ENCODE results near the gene DUSP22.

Gene DUSP22

DNA sequence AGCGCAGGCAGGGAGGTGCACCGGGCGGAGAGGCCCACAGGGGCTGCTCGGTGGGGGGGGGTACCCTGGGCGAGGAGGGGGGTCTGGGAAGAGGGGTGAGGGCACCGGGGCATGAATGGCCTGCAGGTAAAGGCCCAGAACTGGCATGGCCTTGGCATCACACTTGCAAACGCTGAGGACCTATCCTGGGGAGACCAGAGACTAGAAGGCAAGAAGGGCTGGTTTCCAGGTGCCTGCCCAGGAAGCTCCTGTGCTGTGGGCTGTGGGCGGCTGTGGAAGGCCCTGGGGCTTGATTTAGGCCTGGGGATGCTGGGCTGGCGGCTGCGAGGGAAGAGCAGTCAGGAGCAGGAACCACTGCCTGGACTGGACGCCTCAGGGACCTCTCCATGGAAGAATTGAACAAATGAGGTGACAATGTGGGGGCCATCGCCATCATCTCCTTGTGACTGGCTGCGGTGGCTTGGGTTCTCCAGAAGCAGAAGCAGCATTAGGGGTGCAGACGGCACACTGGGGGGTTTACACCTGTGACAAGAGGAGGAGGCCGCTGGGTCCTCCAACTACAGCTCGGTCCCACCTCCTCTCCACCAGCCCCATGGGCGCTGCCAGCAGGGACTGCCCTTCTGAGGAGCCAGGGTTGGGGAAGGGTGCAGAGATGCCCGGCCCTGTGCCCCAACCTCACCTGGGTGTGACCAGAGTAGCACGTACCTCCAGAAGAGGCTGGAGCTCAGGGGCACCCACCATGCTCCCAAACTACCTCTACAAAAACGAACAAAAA, 67.2 kb downstream of the DUSP22 start:
- Histone ChIP-seq H3K9me3 (peaks cover 20% of the 10 kb centered on the region), H4K20me1 (no peaks in the 10 kb centered on the region), H3K36me3 (no peaks in the 10 kb centered on the region; the same call in 1 of the 2 replicates), H3K4me3 (no peak overlapping the region), H3K27me3 (no peaks in the 10 kb centered on the region), H3K27ac (no peak overlapping the region), H3K9ac (no peak overlapping the region), H3K4me1 (peaks cover 9% of the 10 kb centered on the region), H3K4me2 (no peak overlapping the region)
- no peak for TF ChIP-seq Cebpa-rat (IDR thresholded peaks at IDR 0.05)

DNA sequence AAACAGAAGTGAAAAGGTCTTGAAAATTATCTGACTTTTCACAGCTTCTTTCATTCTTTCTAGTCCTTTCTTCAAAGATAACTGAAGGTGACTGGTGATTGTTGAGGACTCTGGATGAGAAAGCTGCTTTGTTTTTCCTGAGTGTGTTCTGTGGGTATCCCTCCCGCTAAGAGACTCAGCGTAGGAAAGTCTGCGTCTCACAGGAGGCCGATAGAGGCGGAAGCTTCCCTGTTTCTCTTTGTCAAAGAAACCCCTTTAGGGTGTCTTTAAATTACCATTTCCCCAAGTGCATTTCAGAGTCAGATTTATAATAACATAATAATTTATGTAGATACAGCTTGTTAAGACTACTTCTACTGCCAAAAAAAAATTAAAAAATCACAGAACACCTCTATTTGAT, 68.1 kb downstream of the DUSP22 start:
- H3K4me1 ChIP-seq: peaks cover 18% of the 10 kb centered on the region
- peaks cover 22% of the 10 kb centered on the region for H3K9me3 ChIP-seq

DNA sequence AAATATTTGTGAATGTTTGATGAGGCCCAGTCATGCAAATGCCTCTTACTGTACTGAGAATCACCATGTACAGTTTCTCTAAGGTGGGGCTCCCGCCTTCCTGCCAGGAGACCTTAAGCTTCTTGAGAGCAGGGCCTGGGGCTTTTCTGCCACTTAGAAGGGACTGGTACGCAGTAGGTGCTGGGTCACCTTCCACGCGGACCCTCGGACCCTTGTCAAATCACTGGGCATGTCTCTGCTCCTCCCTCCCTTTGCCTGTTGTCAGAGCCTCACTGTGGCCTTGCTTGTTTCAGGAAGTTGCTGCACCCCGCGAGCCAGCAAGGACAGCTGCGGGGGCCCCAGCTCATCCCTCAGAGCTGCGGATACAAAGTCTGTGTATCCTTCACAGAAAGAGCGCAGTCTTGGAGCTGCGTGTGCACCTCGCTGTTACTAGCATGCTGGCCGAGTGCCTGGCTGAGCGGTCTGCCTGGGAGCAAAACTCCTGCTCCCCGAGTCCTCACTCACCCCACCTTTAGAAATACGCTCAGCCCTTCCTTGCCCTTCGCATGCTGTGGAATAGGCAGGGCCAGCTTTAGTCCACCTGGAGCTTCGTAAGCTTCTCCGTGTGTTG, 68.6 kb downstream of the DUSP22 start:
- Histone ChIP-seq H3K4me3 (no peak overlapping the region), H3K9me3 (peaks cover 22% of the 10 kb centered on the region), H3K4me2 (no peak overlapping the region), H3K4me1 (peaks cover 23% of the 10 kb centered on the region), H3K27ac (no peak overlapping the region), H3K36me3 (no peaks in the 10 kb centered on the region; the same call in 1 of the 2 replicates), H3K27me3 (no peaks in the 10 kb centered on the region), H4K20me1 (no peaks in the 10 kb centered on the region), H3K9ac (no peak overlapping the region)
- TF ChIP-seq Cebpa-rat (IDR thresholded peaks at IDR 0.05): no peak

More for the DNA sequence above, 68.1 kb downstream of the DUSP22 start:
- Histone ChIP-seq H3K4me3 (no peak overlapping the region), H3K27me3 (no peaks in the 10 kb centered on the region), H3K9ac (no peak overlapping the region), H3K27ac (no peak overlapping the region), H3K4me2 (no peak overlapping the region), H4K20me1 (no peaks in the 10 kb centered on the region), H3K36me3 (no peaks in the 10 kb centered on the region; the same call in 1 of the 2 replicates)
- no peak for TF ChIP-seq Cebpa-rat (IDR thresholded peaks at IDR 0.05)

DNA sequence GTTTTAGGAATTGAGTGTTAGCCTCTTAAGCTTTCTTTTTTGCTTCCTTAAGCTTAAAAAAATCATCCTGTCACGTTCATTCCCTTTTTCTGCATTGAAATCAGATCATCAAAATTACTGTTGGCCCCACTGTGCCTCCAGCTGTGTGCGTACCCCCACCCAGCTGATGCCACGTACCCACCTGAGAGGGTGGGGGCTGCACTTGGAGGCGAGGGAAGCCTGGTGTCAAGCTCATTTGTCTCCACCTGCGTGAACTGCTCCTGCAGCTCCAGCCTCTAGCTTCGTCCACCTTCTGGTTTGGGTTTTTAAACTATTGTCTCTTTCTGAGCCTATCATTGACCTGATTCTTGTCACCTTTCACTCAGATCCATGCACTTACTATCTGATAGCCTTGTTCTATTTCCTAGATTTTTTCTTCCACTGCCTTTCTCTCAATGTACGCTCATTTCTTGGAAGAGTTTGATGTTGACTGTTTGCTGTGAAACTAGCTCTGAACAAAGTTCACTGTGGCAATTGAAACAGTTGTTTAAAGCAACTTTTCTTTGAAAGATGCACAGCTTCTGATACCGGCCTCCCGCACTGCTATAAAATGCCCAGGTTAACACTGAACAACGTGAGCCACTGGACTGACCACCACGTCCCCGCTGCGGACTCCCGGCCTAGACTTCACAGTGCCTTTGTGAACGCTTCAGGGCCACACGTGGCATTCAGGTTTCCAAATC, 69.3 kb downstream of the DUSP22 start:
- H3K4me2 ChIP-seq: no peak overlapping the region
- H3K4me1 ChIP-seq: peaks cover 30% of the 10 kb centered on the region
- H4K20me1 ChIP-seq: no peaks in the 10 kb centered on the region
- no peaks in the 10 kb centered on the region; the same call in 1 of the 2 replicates for H3K36me3 ChIP-seq
- H3K27ac ChIP-seq: no peak overlapping the region
- no peak overlapping the region for H3K4me3 ChIP-seq
- H3K27me3 ChIP-seq: no peaks in the 10 kb centered on the region
- H3K9ac ChIP-seq: no peak overlapping the region
- peaks cover 22% of the 10 kb centered on the region for H3K9me3 ChIP-seq
- TF ChIP-seq Cebpa-rat (IDR thresholded peaks at IDR 0.05): no peak

DNA sequence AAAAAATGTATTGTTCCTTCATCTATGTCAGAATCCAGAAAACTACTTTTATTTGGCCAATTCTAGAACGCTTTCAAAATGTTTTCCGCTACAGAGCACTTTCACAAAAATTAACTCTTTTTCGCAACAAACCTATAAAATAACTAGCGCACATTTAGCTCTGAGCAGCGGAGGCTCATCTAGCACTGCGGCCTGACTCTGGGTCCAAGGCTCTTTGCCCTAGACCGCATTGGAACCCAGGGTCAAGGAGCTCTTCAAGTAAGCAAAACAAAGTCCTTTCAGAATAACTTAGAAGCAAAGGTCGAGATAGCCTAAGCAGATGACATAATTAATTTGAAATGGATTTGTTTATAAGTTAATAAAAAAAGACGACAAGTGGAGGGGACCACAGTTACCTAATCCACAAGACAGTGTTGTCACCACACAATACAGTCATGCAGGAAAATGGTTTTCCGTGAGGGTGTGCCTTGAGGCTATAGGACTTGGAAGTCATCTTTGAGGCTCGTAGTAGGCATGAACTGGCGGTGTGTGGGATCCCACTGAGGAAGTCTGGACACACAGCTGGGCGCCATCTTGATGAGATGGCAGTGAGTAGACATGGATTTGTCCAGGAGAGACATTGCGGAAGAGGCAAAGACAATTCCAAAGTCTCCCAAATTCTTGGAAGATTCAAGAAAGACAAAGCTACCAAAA, 70.1 kb downstream of the DUSP22 start:
- peaks cover 22% of the 10 kb centered on the region for H3K9me3 ChIP-seq
- no peak overlapping the region for H3K4me2 ChIP-seq
- no peaks in the 10 kb centered on the region; the same call in 1 of the 2 replicates for H3K36me3 ChIP-seq
- no peak for TF ChIP-seq Cebpa-rat (IDR thresholded peaks at IDR 0.05)
- no peak overlapping the region for H3K27ac ChIP-seq
- no peaks in the 10 kb centered on the region for H4K20me1 ChIP-seq
- no peak overlapping the region for H3K4me3 ChIP-seq
- peaks cover 38% of the 10 kb centered on the region for H3K4me1 ChIP-seq
- no peak overlapping the region for H3K9ac ChIP-seq
- 0 out of 2 replicates have a peak, but pooled peaks cover 4% of the 10 kb centered on the region for H3K27me3 ChIP-seq

DNA sequence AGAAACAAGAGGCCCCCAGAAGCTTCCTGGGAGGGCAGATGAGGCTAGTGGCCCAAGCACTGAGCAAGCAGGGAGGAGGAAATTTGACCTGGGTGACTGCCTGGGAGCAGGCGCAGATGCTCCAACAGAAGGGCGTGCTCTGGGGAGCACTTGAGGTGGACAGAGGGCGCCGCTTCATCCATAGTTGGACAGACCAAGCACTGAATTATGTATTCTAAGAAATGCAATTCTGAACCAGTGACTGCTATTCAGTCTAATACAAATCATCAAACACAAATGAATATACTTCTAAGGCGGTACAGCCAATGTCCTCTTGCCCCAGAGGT, 70.6 kb downstream of the DUSP22 start:
- TF ChIP-seq Cebpa-rat (IDR thresholded peaks at IDR 0.05): no peak
- Histone ChIP-seq H3K9ac (no peak overlapping the region), H3K9me3 (peaks cover 22% of the 10 kb centered on the region), H3K36me3 (no peaks in the 10 kb centered on the region), H3K4me2 (no peak overlapping the region), H3K27ac (no peak overlapping the region), H3K4me3 (no peak overlapping the region), H4K20me1 (no peaks in the 10 kb centered on the region), H3K4me1 (peaks cover 38% of the 10 kb centered on the region), H3K27me3 (0 out of 2 replicates have a peak, but pooled peaks cover 6% of the 10 kb centered on the region)

DNA sequence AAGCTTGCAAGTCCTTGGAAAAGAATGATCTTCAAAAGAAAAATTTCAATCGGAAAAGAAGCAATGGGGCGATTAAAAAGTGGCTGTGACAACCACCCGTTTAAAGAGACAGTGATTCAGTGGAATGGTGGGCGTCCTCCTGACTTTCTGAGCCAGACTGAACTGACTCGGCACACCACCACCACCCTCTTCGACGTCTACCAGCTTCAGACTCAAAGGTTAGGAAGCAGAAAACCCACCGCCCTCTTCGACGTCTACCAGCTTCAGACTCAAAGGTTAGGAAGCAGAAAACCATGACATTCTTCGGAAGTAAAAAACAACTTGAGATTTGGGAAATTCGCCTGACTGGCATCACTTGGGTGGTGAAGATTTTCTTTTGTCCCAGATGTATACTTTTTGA, 71.0 kb downstream of the DUSP22 start:
- H3K27ac ChIP-seq: no peak overlapping the region
- peaks cover 22% of the 10 kb centered on the region for H3K9me3 ChIP-seq
- 0 out of 2 replicates have a peak, but pooled peaks cover 6% of the 10 kb centered on the region for H3K27me3 ChIP-seq
- H3K4me2 ChIP-seq: no peak overlapping the region
- no peak overlapping the region for H3K4me3 ChIP-seq
- no peak overlapping the region for H3K9ac ChIP-seq
- no peaks in the 10 kb centered on the region for H4K20me1 ChIP-seq
- no peaks in the 10 kb centered on the region for H3K36me3 ChIP-seq
- peaks cover 38% of the 10 kb centered on the region for H3K4me1 ChIP-seq
- no peak for TF ChIP-seq Cebpa-rat (IDR thresholded peaks at IDR 0.05)

DNA sequence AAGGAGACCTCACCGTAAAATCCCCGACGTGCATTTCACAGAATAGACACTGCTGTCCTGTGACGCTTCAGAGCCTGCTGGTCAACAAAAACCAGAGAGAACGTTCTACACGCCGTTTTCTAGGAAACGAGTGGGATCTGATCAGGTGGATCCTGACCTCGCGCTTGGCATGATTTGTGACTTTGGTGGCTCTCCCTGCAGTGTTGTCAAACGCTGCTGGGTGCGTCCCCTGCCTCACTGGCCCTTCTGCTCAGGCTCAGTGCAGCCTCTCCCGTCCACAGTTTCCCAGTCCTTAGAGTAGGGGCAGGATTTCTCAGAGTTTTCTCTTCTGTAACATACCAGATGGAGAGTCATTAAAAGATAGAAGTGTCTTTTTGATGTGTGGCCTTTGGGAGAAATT, 71.6 kb downstream of the DUSP22 start:
- H3K9ac ChIP-seq: no peak overlapping the region
- 0 out of 2 replicates have a peak, but pooled peaks cover 6% of the 10 kb centered on the region for H3K27me3 ChIP-seq
- no peak overlapping the region for H3K27ac ChIP-seq
- peaks cover 38% of the 10 kb centered on the region for H3K4me1 ChIP-seq
- no peak for TF ChIP-seq Cebpa-rat (IDR thresholded peaks at IDR 0.05)
- no peaks in the 10 kb centered on the region for H4K20me1 ChIP-seq
- peaks cover 22% of the 10 kb centered on the region for H3K9me3 ChIP-seq
- H3K36me3 ChIP-seq: no peaks in the 10 kb centered on the region
- no peak overlapping the region for H3K4me3 ChIP-seq
- 0 out of 2 replicates have a peak overlapping the region, but pooled peaks have one; percentile 66 for H3K4me2 ChIP-seq

All from BLaER1 (cell line).